Transverse colon (tissue), 4 donors: ENCODE measurements around the gene ABLIM2. TPM values are rescaled to one million over a fixed set of nuclear protein-coding genes. Genes with fewer than 3 reads are reported as not detected.

Experiments
- DNase-seq: peaks from one replicate; pipeline ENCODE4 v3.0.0-alpha.2; 2019
- H3K27ac ChIP-seq, 4 donors: fragments of 200-600 bp; sonication (generic); 2 replicates each; pipeline ENCODE4 v1.5.1; 2016 to 2018; ENCODE audit warnings: inconsistent platforms in 4 of 4
- H3K27me3 ChIP-seq: fragments of 200-600 bp; sonication (generic); 2 replicates; pipeline ENCODE4 v1.5.1; 2017; ENCODE audit warnings: inconsistent platforms
- H3K36me3 ChIP-seq, 4 donors: fragments of 200-600 bp; sonication (generic); 2 replicates each; pipeline ENCODE4 v1.5.1; 2017 to 2019; ENCODE audit warnings: inconsistent platforms in 4 of 4
- H3K4me1 ChIP-seq, 4 donors: fragments of 200-600 bp; sonication (generic); 2 replicates each; pipeline ENCODE4 v1.5.1; 2017 to 2020; ENCODE audit warnings: inconsistent platforms in 4 of 4
- H3K4me3 ChIP-seq, 4 donors: fragments of 200-600 bp; sonication (generic); 1 replicate in 1 of 4; 2 replicates in 3 of 4; pipeline versions ENCODE4 v1.5.1 to v1.6.1; 2017 to 2019; ENCODE audit warnings: inconsistent platforms in 4 of 4
- H3K9me3 ChIP-seq, 2 donors: fragments of 200-600 bp; sonication (generic); 2 replicates each; pipeline ENCODE4 v1.5.1; 2017 to 2019; ENCODE audit warnings: inconsistent platforms in 2 of 2
- CTCF ChIP-seq, 5 experiments: fragments of 200-600 bp in 3 of 5; fragments of 450-650 bp in 2 of 5; sonication (generic) in 3 of 5; IDR thresholded peaks; 1 replicate in 2 of 5; 2 replicates in 3 of 5; pipeline ENCODE4 v1.5.1; 2016 to 2017; ENCODE audit warnings: antibody characterized with exemption in 5 of 5, inconsistent platforms in 3 of 5, mild to moderate bottlenecking in 2 of 5, moderate library complexity in 1 of 5
- EP300 ChIP-seq: sonication (generic); formaldehyde crosslinking; IDR thresholded peaks from one replicate; pipeline ENCODE4 v1.6.1; 2017; ENCODE audit warnings: antibody characterized with exemption, low read depth
- POLR2A ChIP-seq: fragments of 450-650 bp; IDR thresholded peaks from one replicate; pipeline ENCODE4 v1.6.1; 2016; ENCODE audit warnings: antibody characterized with exemption, mild to moderate bottlenecking, moderate library complexity
- POLR2AphosphoS5 ChIP-seq, 3 donors: sonication (generic); formaldehyde crosslinking; IDR thresholded peaks; one replicate each; pipeline ENCODE4 v1.6.1; 2016; ENCODE audit warnings: antibody characterized with exemption in 3 of 3
- WGBS, 2 donors: methylation state at CpG; one replicate each; pipeline ENCODE4 v1.1.5; 2018; ENCODE audit warnings: low coverage in 1 of 2; 5-methylcytosine and 5-hydroxymethylcytosine counted together
- in situ Hi-C, 4 donors: fragments of 200-750 bp; cut with MboI; loops; one replicate each; pipeline versions ENCODE4 v1.15.0 to v1.15.1; 2017; ENCODE audit warnings: low sequenced_read_pairs in 3 of 4, low pct_ligation_motif_present in 1 of 4, low pct_unique_long_range_greater_than_20kb in 1 of 4
- intact Hi-C: fragments of 100-400 bp; cut with DNase I; formaldehyde crosslinking; loops from one replicate; pipeline ENCODE4 v1.15.1; 2023; ENCODE audit warnings: low total_unique reads
- total RNA-seq, 4 donors: library from RNA; depleted of rRNA; stranded (reverse); fragments of >200 nt; gene quantifications; one replicate each; pipeline ENCODE4 v1.1.0, GENCODE V29; 2016

Gene ABLIM2
- total RNA-seq, 4 donors from 2014 or later: 3.2 to 58.4 (median 14.2) TPM

DNA sequence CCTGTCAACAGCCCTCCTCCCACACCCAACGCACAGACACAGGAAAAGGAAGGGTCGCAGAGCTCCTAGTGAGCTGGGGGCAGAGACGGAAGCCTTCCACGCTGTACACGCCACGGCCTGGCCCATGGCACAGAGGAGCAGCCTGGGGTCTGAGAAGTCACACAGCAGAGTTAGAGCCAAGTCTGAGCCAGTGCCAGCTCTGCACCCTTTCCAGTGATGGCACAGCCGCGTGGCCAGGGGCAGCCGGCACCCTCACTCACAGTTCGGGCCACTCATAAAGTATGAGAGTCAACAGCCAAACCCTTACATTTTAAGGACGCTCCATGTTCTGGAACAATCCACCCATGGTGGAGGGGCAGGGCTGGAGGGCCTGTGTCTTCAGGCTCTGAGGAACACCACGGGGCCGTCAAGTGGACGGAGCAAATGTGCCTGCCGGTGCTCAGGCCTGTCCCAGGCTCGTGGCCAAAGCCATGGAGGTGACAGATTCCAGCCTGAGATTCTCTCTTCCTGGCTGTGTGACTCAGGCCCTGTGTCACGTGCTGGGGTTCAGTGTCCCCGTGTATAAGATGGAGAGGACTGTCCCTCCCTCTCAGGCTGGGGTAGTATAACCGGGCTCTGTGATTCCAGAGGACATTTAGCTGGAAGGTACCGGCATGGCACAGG is 91.2 kb downstream of the ABLIM2 start:
- no peaks in the 10 kb centered on the region for H3K4me1 ChIP-seq
- no peak for DNase-seq
- H3K4me3 ChIP-seq: no peak overlapping the region
- H3K27ac ChIP-seq: no peak overlapping the region
- no peaks in the 10 kb centered on the region for H3K36me3 ChIP-seq
- H3K27me3 ChIP-seq: no peaks in the 10 kb centered on the region
- intact Hi-C loops (no loop called here), in situ Hi-C loops (no loop called here)
- WGBS, 2 donors: 84 to 96% methylated on average over 4 to 20 of the region's 20 CpGs
- peaks cover 16 to 19% of the 10 kb centered on the region in 2 donors for H3K9me3 ChIP-seq
- no peak for TF ChIP-seq EP300
- TF ChIP-seq CTCF (IDR thresholded peaks at IDR 0.05): no peak
- no peak for TF ChIP-seq POLR2A
- no peak for TF ChIP-seq POLR2AphosphoS5 (IDR thresholded peaks at IDR 0.05)

DNA sequence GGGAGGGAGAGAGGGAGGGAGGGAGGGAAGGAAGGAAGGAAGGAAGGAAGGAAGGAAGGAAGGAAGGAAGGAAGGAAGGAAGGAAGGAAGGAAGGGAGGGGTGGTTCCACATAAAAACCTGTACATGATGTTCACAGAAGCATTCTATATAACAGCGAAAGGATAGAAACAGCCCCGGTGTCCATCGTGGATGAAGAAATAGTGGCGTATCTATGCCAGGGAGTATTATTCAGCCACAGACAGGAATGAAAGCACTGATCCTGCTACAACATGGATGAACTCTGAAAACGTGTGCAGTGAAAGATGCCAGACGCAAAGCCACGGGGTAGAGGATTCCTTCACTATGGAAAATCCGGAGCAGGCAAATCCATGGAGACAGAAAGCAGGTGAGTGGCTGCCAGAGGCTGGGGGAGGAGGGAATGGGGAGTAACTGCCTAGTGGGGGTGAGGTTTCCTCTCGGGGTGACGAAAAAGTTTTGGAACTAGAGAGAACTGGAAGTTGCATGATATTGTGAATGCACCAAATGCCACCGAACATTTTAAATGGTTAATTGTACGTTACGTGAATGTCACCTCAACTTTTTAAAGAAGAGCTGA is 92.2 kb downstream of the ABLIM2 start:
- peaks cover 16 to 19% of the 10 kb centered on the region in 2 donors for H3K9me3 ChIP-seq
- TF ChIP-seq POLR2AphosphoS5 (IDR thresholded peaks at IDR 0.05) (no peak), POLR2A (no peak), CTCF (IDR thresholded peaks at IDR 0.05) (no peak), EP300 (no peak)
- in situ Hi-C loops (no loop called here), intact Hi-C loops (no loop called here)
- no peaks in the 10 kb centered on the region for H3K36me3 ChIP-seq
- no peak overlapping the region for H3K4me3 ChIP-seq
- H3K27ac ChIP-seq: no peak overlapping the region
- 88 to 92% methylated on average over 13 of the region's 13 CpGs for whole genome bisulfite sequencing, 2 donors
- H3K27me3 ChIP-seq: no peaks in the 10 kb centered on the region
- no peak for DNase-seq
- no peaks in the 10 kb centered on the region for H3K4me1 ChIP-seq

DNA sequence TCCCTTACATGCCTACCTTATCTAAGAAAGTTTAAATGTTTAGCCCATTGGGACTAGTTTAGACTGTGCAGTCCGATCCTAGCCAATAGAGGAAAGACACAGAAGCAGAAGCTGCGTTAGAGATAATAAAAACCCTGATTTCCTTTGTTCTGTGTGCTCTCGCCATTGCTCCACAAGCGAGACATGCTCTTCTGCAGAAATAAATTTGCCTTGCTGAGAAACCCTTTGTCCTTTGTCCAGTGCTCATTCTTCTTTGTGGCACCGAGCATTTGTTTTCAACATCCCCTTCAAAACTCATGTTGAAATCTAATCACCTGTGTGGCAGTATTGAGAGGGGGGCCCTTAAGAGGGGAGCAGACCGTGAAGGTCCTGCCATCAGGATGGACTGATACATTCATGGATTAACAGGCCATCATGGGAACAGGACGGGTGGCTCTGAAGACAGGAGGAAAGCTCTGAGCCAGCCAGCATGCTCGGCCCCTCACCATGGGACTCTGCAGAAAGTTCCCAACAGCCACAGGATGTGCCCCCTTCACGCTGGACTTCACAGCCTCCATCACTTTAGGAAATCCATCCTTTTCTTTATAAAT is 94.5 kb downstream of the ABLIM2 start:
- Histone ChIP-seq H3K27me3 (no peaks in the 10 kb centered on the region), H3K4me3 (no peak overlapping the region), H3K36me3 (no peaks in the 10 kb centered on the region), H3K27ac (no peak overlapping the region), H3K9me3 (peaks cover 16 to 19% of the 10 kb centered on the region in 2 donors), H3K4me1 (no peaks in the 10 kb centered on the region)
- WGBS, 2 donors: 91 to 98% methylated on average over 8 to 9 of the region's 9 CpGs
- intact Hi-C loops: no loop called here
- DNase-seq: no peak
- TF ChIP-seq CTCF (IDR thresholded peaks at IDR 0.05) (no peak), EP300 (no peak), POLR2AphosphoS5 (IDR thresholded peaks at IDR 0.05) (no peak), POLR2A (no peak)
- in situ Hi-C loops: no loop called here

- WGBS, 2 donors: 88 to 91% methylated on average over 8 of the region's 8 CpGs
Observed at GRCh38 chr4:8061573-8061972, 97.0 kb downstream of the ABLIM2 start.

More at GRCh38 chr4:8061573-8061972, 97.0 kb downstream of the ABLIM2 start:
- H3K4me3 ChIP-seq: no peak overlapping the region
- no peaks in the 10 kb centered on the region for H3K27me3 ChIP-seq
- no peak for DNase-seq
- TF ChIP-seq CTCF (IDR thresholded peaks at IDR 0.05) (no peak), POLR2AphosphoS5 (IDR thresholded peaks at IDR 0.05) (no peak), POLR2A (no peak), EP300 (no peak)
- H3K36me3 ChIP-seq: no peaks in the 10 kb centered on the region
- in situ Hi-C loops (no loop called here), intact Hi-C loops (no loop called here)
- H3K9me3 ChIP-seq: peaks cover 16 to 19% of the 10 kb centered on the region in 2 donors
- no peak overlapping the region for H3K27ac ChIP-seq
- no peaks in the 10 kb centered on the region for H3K4me1 ChIP-seq
